Stimulated activated CD8-positive, alpha-beta memory T cell treated with anti-CD3 and anti-CD28 coated beads, Interleukin-15, amount 100 ng/mL, for 1 hour (primary cell): Measurements from ENCODE around the gene GFI1B.
A peak's percentile ranks its signal among the peaks of the same experiment; 100 is the strongest.
"Not testable (repeated sequence)": the region's sequence is repeated elsewhere in the genome, so short reads cannot be mapped to it uniquely, and the experiment has no call there.

Experiments
- DNase-seq: peaks from one replicate; pipeline ENCODE4 v3.0.0-alpha.2; 2020; ENCODE audit warnings: low read depth

The GFI1B gene

DNA sequence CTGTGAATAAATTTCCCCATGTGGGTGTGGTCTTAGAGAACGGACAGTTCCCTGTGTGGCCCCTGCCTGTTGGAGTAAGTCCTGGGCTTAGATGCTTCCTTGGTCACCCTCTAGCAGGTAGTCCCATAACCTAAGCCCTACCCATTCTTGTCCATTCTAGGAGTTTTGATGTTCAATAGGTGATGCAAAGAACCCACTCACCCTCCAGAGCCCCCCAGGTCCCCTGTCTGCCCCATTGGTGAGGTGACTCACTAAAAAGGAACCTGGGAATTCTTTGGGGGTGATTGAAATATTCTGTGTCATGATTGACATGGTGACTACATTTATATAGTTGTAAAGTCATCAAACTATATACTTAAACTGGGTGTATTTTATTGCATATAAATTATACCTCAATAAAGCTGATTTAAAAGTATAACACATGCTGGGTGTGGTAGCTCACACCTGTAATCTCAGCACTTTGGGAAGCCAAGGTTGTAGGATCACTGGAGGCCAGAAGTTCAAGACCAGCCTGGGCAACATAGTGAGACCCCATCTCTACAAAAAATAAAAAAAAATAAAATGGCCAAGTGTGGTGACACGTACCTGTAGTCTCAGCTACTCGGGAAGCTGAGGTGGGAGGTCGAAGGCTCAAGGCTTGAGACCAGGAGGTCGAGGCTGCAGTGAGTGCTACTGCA is 31.6 kb downstream of the GFI1B start:
- DNase-seq = no peak

- no peak for DNase-seq
These were observed 36.2 kb downstream of the GFI1B start for GRCh38 chr9:133014696-133015095.

- no peak for DNase-seq
These were observed 44.8 kb downstream of the GFI1B start for GRCh38 chr9:133023117-133023890.

DNA sequence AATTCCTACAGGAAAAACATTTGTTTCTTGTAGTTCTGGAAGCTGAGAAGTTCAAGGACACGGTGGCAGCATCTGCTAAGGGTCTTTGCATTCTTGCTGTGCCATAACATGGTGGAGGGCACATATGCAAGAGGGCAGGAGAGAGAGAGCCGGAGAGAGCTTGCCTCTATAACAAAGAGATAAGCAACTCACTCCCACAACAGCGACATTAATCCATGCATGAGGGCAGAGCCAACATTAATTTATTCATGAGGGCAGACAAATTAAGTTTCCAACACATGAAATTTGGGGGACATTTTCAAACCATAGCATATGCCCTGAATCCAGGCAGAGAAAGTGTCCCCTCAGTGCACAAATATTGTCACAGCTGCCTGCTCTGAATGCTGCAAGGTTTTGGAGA is 47.9 kb downstream of the GFI1B start:
- DNase-seq = no peak

DNA sequence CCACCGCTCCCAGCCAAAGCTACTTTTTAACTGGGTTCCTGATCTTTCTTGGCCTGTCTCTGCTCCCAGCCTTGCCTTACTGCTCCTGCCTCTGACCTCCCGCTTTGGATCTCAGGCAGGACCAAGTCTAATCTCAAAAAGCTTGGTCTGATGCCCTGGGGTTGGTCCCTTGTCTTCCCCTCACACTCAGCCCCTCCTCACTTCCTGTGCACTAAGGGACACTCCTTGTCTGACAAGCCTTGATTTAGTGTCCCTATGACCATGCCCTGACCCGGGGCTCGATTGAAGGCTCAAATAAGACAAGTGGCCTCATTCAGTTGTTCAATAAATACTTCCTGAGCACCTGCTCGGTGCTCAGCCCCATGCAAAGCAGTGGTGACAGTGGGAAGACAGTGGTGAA is 48.6 kb downstream of the GFI1B start:
- no peak for DNase-seq

GRCh38 chr9:133028221-133028620 is 49.7 kb downstream of the GFI1B start:
- no peak for DNase-seq

DNA sequence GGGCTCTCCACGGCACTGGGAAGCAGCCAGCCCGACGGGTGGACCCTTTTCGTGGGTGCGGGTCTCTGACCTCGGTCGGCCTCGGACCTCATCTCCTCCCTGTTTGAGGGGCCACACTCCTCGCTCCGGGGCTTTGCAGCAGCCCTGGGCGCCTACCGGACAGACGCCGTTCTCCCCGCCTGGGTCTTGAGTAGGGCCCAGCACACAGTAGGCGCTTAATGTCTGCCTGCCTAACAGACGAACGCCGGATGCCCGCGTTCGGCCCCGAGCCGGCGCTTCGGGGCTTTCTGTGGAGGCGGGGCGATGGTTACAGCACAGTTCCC is 51.5 kb downstream of the GFI1B start:
- no peak for DNase-seq

DNA sequence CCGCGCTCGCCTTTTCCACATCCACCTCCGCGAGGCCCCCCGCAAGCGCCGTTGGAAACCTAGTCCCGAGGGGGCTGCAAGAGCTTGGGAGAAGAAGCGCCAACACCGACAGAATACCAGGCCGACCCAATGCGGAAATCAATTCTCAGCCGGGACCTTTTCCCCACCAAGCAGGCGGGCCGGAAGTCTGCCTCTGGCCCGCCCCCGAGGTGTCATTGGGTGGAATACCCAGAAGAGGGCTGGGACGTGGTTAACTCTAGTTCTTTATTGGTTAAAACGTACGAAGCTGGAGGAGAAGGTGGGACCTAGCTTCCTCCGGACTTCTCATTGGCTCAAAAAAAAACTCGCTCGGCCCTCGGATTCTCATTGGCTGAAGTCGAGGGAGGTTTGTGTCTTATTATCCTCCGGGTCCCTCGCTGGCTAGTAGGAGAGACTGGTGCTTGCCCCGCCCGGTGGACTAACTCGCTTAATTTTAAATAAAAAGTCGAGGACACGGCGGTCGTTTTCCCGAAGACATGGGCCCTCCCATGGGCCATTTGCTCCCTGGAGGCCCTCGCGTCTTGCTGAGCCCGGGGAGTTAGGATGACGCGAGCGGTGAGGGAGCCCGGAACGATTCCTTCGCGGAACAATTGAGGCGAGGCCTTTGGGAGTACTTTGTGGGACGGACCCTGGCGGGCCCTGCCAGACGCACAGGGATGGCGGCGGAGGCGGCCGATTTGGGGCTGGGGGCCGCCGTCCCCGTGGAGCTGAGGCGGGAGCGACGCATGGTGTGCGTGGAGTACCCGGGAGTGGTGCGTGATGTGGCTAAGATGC is 52.0 kb downstream of the GFI1B start, which contains the start of gene GTF3C5:
Gene GTF3C5, plus strand, starts transcription at position 681 of the 813 bp plus-strand sequence. Its CDS starts 15 bp downstream, at position 696.
- peak; percentile 83 for DNase-seq

DNA sequence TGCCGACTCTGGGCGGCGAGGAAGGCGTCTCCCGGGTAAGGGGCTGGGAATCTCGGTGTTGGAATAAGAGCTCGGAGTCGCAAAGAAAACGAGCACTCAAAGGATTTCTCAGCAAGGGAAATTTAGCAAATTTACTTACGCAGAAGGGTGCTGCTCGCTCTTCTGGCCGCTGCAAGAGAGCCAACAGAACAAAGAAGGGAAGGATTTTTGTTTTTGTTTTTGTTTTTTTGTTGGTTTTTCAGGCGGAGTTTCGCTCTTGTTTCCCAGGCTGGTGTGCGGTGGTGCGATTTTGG is 52.6 kb downstream of the GFI1B start:
- no peak for DNase-seq

DNA sequence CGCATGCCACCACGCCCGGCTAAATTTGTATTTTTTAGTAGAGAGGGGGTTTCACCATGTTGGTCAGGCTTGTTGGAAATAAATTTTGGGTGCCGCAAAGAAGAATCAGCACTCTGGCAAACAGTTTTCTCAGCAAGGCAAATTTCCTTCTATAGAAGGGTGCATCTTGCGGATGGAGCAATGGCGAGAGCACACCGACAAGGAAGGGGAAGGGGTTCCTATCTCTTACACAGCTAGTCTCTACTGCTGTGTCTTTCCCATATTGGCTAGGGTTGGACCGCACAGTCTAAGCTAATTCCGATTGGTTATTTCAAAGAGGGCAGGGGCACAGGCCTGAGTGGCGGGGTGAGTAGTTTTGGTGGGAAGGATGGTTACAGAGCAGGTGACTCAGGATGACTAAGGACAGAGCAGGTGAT is 53.0 kb downstream of the GFI1B start:
- no peak for DNase-seq

GRCh38 chr9:133032171-133032570 is 53.7 kb downstream of the GFI1B start:
- no peak for DNase-seq

DNA sequence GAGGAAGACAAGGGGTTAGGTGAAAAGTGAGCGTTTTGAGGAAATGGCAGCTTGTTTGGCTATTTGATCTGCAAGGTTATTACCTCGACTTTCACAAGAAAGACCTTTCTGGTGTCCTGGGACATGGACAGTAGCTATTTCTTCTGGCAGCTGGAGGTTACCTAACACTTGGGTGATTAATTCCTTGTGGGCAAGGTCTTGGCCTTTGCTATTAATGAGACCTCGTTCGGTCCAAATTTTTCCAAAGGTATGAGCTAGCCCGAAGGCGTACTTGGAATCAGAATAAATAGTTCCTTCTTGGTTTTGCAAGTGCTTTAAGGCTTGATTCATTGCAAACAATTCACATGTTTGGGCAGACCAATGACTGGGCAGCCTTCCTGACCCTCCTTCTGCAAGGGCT is 57.2 kb downstream of the GFI1B start:
- no peak for DNase-seq

DNA sequence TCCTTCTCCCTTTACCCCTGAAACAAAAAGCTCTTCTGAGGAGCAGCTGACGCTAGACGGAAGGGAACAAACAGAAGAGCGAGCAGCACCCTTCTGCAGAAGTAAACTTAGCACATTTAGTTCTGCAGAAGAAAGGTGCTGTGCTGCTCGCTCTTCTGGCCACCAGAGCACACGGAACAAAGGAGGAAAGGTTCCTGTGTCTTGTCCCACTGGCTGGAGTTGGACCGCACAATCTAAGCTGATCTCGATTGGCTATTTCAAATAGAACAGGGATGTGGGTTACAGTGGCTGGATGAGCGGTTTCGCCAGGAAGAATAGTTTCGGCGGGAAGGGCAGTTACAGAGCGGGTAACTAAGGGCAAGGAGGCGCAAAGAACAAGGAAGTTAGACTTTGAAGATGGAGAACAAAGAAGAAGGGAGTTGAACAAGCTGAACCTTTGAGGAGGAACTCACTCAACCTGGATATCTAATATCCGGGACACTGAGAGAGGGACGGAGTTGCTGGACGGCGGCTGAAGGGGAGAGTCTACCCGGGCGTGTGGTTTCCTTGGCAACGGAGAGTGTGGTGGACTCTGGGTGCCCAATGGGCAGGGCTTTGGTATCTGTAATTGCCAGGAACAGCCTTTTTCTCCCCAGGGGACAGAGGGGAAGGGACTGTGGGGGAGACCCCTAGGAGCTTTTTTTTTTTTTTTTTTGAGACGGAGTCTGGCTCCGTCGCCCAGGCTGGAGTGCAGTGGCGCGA is 59.5 kb downstream of the GFI1B start:
- DNase-seq = no peak

- not testable (repeated sequence) for DNase-seq
These were observed 62.5 kb downstream of the GFI1B start for GRCh38 chr9:133040892-133041479.
